Stimulated activated naive CD8-positive, alpha-beta T cell treated with anti-CD3 and anti-CD28 coated beads, Interleukin-15, Interleukin-2, amounts not matched to agents 100 ng/mL and 50 ng/mL, for 24 hours (primary cell): Measurements from ENCODE around the gene ALDH1A2.

Source experiments
- H3K27ac Mint-ChIP-seq: one replicate; pipeline ENCODE4 v1.8.0; 2021; ENCODE audit warnings: mild to moderate bottlenecking, mixed read lengths
- H3K27me3 Mint-ChIP-seq: one replicate; pipeline ENCODE4 v1.8.0; 2021; ENCODE audit warnings: mixed read lengths
- H3K36me3 Mint-ChIP-seq: one replicate; pipeline ENCODE4 v1.8.0; 2021; ENCODE audit warnings: low read depth, mixed read lengths
- H3K4me1 Mint-ChIP-seq: one replicate; pipeline ENCODE4 v1.8.0; 2021; ENCODE audit warnings: low read depth, mixed read lengths
- H3K4me3 Mint-ChIP-seq: one replicate; pipeline ENCODE4 v1.8.0; 2021; ENCODE audit warnings: mild to moderate bottlenecking, mixed read lengths
- H3K9me3 Mint-ChIP-seq: one replicate; pipeline ENCODE4 v1.8.0; 2021; ENCODE audit warnings: mixed read lengths

The ALDH1A2 gene

GRCh38 chr15:57957113-57957512 lies 108.4 kb downstream of the ALDH1A2 start:
- no peak overlapping the region for H3K4me3 Mint-ChIP-seq
- H3K36me3 Mint-ChIP-seq: no peaks in the 10 kb centered on the region
- peaks cover 13% of the 10 kb centered on the region for H3K27me3 Mint-ChIP-seq
- no peak overlapping the region for H3K27ac Mint-ChIP-seq
- no peaks in the 10 kb centered on the region for H3K4me1 Mint-ChIP-seq
- no peaks in the 10 kb centered on the region for H3K9me3 Mint-ChIP-seq

- H3K27ac Mint-ChIP-seq: no peak overlapping the region
- no peaks in the 10 kb centered on the region for H3K4me1 Mint-ChIP-seq
- no peak overlapping the region for H3K4me3 Mint-ChIP-seq
- H3K36me3 Mint-ChIP-seq: no peaks in the 10 kb centered on the region
- H3K9me3 Mint-ChIP-seq: no peaks in the 10 kb centered on the region
- H3K27me3 Mint-ChIP-seq: peaks cover 4% of the 10 kb centered on the region
Measured at GRCh38 chr15:57953874-57954273, 111.6 kb downstream of the ALDH1A2 start.

DNA sequence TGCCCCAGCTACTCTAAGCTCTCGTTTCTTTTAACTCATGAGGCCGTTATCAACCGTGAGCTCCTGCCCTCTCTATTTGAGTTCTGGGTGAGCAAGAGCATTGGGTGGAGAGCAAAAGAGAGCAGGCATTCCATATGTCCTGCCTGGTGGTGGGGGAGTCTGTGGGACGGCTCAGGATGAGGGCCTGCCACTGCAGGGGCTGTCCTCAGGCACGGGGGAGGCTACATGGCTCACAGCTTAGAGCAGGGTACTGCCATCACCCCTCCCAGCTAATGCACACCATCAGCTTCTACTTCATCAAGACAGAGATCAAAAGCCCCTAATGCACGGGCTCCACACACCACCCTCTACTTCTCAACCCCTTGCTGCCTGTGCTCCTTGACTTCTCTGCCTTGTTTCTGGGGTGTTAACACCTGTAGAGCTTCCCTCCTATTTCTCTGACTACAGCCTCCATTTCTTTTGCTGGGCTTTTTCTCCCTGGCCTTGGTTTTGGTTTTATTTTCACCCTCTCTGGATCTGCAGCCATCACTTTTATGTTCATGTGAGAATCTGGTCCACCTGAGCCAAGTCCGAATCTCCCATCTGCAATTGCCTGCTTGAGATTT lies 114.1 kb downstream of the ALDH1A2 start:
- no peaks in the 10 kb centered on the region for H3K36me3 Mint-ChIP-seq
- no peaks in the 10 kb centered on the region for H3K9me3 Mint-ChIP-seq
- no peak overlapping the region for H3K27ac Mint-ChIP-seq
- H3K4me3 Mint-ChIP-seq: no peak overlapping the region
- H3K4me1 Mint-ChIP-seq: no peaks in the 10 kb centered on the region
- peaks cover 4% of the 10 kb centered on the region for H3K27me3 Mint-ChIP-seq

DNA sequence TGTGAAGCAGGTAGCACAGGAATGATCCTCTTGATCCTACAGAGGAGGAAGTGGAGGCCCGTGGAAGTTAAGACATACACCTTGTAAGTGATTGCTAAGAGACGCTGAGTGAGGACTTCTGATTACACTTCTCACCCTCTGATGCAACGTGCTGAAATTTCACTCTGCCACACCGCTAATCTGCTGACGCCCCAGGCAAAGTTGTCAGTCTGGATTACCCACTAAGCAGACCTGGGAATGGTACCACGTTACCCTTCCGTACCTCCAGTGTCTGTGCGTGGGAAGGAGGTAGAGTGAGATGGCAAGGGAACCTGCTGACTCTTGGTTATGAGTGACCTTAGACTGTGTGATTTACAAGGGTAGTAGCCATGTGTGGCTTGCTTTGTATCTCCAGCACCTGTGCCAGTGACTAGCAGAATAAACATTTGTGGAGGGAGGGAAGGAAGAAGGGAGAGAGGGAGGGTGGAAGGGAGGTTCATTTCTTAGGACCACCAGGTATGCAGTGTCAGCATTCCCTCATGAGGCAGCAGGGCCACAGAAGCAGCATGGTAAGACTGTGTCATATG lies 115.0 kb downstream of the ALDH1A2 start:
- H3K9me3 Mint-ChIP-seq: no peaks in the 10 kb centered on the region
- H3K27me3 Mint-ChIP-seq: peaks cover 4% of the 10 kb centered on the region
- no peaks in the 10 kb centered on the region for H3K36me3 Mint-ChIP-seq
- H3K4me3 Mint-ChIP-seq: no peak overlapping the region
- no peaks in the 10 kb centered on the region for H3K4me1 Mint-ChIP-seq
- H3K27ac Mint-ChIP-seq: no peak overlapping the region

DNA sequence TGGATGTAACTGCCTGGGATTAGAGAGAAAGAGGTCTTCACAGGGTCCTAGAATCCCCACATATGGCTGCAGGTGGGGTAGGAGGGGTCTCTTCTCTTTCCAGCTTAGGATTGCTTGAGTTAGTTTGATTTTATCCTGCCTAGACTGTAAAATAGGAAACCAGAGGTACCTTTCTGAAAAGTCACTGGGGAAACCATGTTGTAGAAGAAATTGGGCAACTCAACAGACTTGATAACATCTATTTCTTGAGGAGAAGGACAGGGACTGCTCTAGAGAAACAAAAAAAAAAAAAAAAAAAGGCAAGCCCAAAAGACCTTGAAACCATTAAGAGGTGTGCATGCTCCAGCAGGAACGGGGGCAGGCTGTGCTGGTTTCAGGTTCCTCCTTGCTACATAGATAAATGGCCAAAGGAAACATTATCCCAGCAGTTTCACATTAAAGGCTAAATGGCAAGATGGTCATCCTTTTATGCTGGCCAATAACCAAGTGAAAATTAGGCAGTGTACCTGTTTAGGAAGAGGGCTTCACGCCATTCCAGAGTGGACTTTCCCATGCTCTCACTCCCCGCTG lies 116.1 kb downstream of the ALDH1A2 start:
- H3K9me3 Mint-ChIP-seq: no peaks in the 10 kb centered on the region
- no peak overlapping the region for H3K4me3 Mint-ChIP-seq
- no peaks in the 10 kb centered on the region for H3K36me3 Mint-ChIP-seq
- H3K27me3 Mint-ChIP-seq: peaks cover 4% of the 10 kb centered on the region
- H3K27ac Mint-ChIP-seq: no peak overlapping the region
- H3K4me1 Mint-ChIP-seq: no peaks in the 10 kb centered on the region

- Mint-ChIP-seq H3K4me1 (no peaks in the 10 kb centered on the region), H3K9me3 (no peaks in the 10 kb centered on the region), H3K4me3 (no peak overlapping the region), H3K27me3 (peaks cover 4% of the 10 kb centered on the region), H3K27ac (no peak overlapping the region), H3K36me3 (no peaks in the 10 kb centered on the region)
Measured at GRCh38 chr15:57948351-57949289, 116.9 kb downstream of the ALDH1A2 start.

GRCh38 chr15:57947781-57948180 lies 117.7 kb downstream of the ALDH1A2 start:
- Mint-ChIP-seq H3K4me3 (no peak overlapping the region), H3K4me1 (no peaks in the 10 kb centered on the region), H3K36me3 (no peaks in the 10 kb centered on the region), H3K27ac (no peak overlapping the region), H3K9me3 (no peaks in the 10 kb centered on the region), H3K27me3 (peaks cover 6% of the 10 kb centered on the region)

- Mint-ChIP-seq H3K9me3 (no peaks in the 10 kb centered on the region), H3K27me3 (peaks cover 11% of the 10 kb centered on the region), H3K27ac (no peak overlapping the region), H3K4me1 (no peaks in the 10 kb centered on the region), H3K4me3 (no peak overlapping the region), H3K36me3 (no peaks in the 10 kb centered on the region)
Measured at GRCh38 chr15:57947282-57947681, 118.2 kb downstream of the ALDH1A2 start.

GRCh38 chr15:57946491-57947048 lies 118.9 kb downstream of the ALDH1A2 start:
- Mint-ChIP-seq H3K36me3 (no peaks in the 10 kb centered on the region), H3K4me1 (no peaks in the 10 kb centered on the region), H3K27ac (no peak overlapping the region), H3K4me3 (no peak overlapping the region), H3K27me3 (peaks cover 18% of the 10 kb centered on the region), H3K9me3 (no peaks in the 10 kb centered on the region)

DNA sequence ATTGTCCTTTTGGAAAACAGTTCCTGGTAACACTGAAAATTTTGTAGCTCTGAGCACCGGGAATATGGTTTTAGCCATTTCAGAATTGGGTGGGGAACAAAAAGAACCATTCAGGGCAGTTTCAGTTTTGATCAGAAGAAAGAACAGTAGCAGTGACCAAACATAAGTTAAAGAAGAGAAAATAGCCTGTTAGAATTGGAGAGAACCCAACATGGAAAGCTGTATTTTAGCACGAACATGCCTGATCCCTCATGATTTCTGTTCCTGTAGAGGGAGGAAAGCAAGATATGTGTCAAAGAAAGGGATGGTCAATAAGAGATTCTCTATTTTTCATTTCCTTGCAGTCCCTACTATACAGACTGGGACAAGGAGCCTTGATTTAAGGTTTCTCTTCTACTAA lies 119.9 kb downstream of the ALDH1A2 start:
- H3K27me3 Mint-ChIP-seq: peaks cover 23% of the 10 kb centered on the region

GRCh38 chr15:57943754-57944420 lies 121.6 kb downstream of the ALDH1A2 start:
- Mint-ChIP-seq H3K27ac (no peak overlapping the region), H3K36me3 (no peaks in the 10 kb centered on the region), H3K4me1 (no peaks in the 10 kb centered on the region), H3K9me3 (no peaks in the 10 kb centered on the region), H3K4me3 (no peak overlapping the region), H3K27me3 (peaks cover 37% of the 10 kb centered on the region)

More for the DNA sequence above, 119.9 kb downstream of the ALDH1A2 start:
- H3K9me3 Mint-ChIP-seq: no peaks in the 10 kb centered on the region
- H3K4me1 Mint-ChIP-seq: no peaks in the 10 kb centered on the region
- no peaks in the 10 kb centered on the region for H3K36me3 Mint-ChIP-seq
- no peak overlapping the region for H3K4me3 Mint-ChIP-seq
- H3K27ac Mint-ChIP-seq: no peak overlapping the region

GRCh38 chr15:57943171-57943570 lies 122.3 kb downstream of the ALDH1A2 start:
- Mint-ChIP-seq H3K36me3 (no peaks in the 10 kb centered on the region), H3K27ac (no peak overlapping the region), H3K9me3 (no peaks in the 10 kb centered on the region), H3K4me3 (no peak overlapping the region), H3K27me3 (peaks cover 41% of the 10 kb centered on the region), H3K4me1 (no peaks in the 10 kb centered on the region)

- Mint-ChIP-seq H3K36me3 (no peaks in the 10 kb centered on the region), H3K27me3 (peaks cover 54% of the 10 kb centered on the region), H3K9me3 (peaks cover 2% of the 10 kb centered on the region), H3K4me3 (no peak overlapping the region), H3K4me1 (no peaks in the 10 kb centered on the region), H3K27ac (no peak overlapping the region)
Measured at GRCh38 chr15:57941816-57942215, 123.7 kb downstream of the ALDH1A2 start.

- Mint-ChIP-seq H3K27ac (no peak overlapping the region), H3K4me3 (no peak overlapping the region), H3K27me3 (peaks cover 55% of the 10 kb centered on the region), H3K9me3 (peaks cover 7% of the 10 kb centered on the region), H3K36me3 (no peaks in the 10 kb centered on the region), H3K4me1 (no peaks in the 10 kb centered on the region)
Measured at GRCh38 chr15:57932348-57932747, 133.2 kb downstream of the ALDH1A2 start.
